ENCODE results near the gene MOBP.

DNA sequence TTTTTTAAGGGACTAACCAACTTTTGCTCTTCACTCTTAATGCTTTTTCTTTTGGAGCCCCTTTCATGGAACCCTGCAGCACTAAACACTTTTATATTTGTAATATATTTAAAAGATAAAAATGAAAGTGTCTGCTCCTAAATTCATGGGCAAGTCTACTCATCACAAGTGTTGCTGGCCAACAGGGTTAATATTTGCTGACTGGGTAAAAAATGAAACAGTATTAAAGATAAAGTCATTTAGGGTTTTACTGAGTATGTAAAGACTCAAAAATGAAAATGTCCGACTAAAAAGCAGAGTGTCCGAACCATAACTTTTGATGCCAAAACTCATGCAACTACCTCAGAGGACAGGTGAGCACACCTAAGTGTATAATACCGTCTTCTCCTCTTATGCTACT lies 54.0 kb downstream of the MOBP start:
- TF ChIP-seq, protein P1, sequence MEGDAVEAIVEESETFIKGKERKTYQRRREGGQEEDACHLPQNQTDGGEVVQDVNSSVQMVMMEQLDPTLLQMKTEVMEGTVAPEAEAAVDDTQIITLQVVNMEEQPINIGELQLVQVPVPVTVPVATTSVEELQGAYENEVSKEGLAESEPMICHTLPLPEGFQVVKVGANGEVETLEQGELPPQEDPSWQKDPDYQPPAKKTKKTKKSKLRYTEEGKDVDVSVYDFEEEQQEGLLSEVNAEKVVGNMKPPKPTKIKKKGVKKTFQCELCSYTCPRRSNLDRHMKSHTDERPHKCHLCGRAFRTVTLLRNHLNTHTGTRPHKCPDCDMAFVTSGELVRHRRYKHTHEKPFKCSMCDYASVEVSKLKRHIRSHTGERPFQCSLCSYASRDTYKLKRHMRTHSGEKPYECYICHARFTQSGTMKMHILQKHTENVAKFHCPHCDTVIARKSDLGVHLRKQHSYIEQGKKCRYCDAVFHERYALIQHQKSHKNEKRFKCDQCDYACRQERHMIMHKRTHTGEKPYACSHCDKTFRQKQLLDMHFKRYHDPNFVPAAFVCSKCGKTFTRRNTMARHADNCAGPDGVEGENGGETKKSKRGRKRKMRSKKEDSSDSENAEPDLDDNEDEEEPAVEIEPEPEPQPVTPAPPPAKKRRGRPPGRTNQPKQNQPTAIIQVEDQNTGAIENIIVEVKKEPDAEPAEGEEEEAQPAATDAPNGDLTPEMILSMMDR (IDR thresholded peaks at IDR 0.05), result no peak
- TF ChIP-seq POLR2A (IDR thresholded peaks at IDR 0.05), result no peak

Measured in Peyer's patch (tissue), 4 donors.